Measurements from ENCODE around the gene CALHM3. TPM values are rescaled to one million over a fixed set of nuclear protein-coding genes. Genes with fewer than 3 reads are reported as not detected.

The CALHM3 gene
- total and polyA plus RNA-seq, 2 donors (not counting 3 experiments of a cell fraction or from before 2014, with no cell fraction given), result not detected

GRCh38 chr10:103440416-103440815, 38.6 kb downstream of the CALHM3 start:
- Histone ChIP-seq H3K4me1 (ENCODE audit: control insufficient read depth, extremely low read depth, insufficient read depth, low read length) (peaks cover 12% of the 10 kb centered on the region), H3K9ac (replicated peaks; ENCODE audit: extremely low read depth, insufficient read depth, low read length) (no peak overlapping the region), H3K79me2 (ENCODE audit: control insufficient read depth, insufficient read depth, low read length) (no peaks in the 10 kb centered on the region), H3K9me3 (replicated peaks; ENCODE audit: control insufficient read depth, insufficient read depth, low read length) (no peaks in the 10 kb centered on the region), H3K27me3 (ENCODE audit: control insufficient read depth in 2 of 2, insufficient read depth in 2 of 2, low read length in 2 of 2) (no peaks in the 10 kb centered on the region), H3K27ac (ENCODE audit: insufficient read depth, low read depth, low read length) (no peak overlapping the region), H3K36me3 (ENCODE audit: control insufficient read depth in 2 of 2, extremely low read depth in 1 of 2, insufficient read depth in 2 of 2, low read length in 2 of 2) (peaks cover 31 to 64% of the 10 kb centered on the region in 2 experiments), H3K9me1 (replicated peaks; ENCODE audit: control insufficient read depth, extremely low read depth, insufficient read depth, low read length) (no peaks in the 10 kb centered on the region), H3K4me3 (replicated peaks in 1 of 3; ENCODE audit: insufficient read depth in 1 of 3, low read depth in 1 of 3, low read length in 3 of 3) (no peak overlapping the region), H4K20me1 (replicated peaks; ENCODE audit: control insufficient read depth, extremely low read depth, insufficient read depth, low read length) (no peaks in the 10 kb centered on the region), H3K4me2 (ENCODE audit: insufficient read depth, low read length) (no peak overlapping the region), H2AFZ (ENCODE audit: low read depth, low read length) (no peak overlapping the region)
- dilution Hi-C loops (cut with MboI; ENCODE audit: extremely low pct_ligation_motif_present, low sequenced_read_pairs), result no loop called here
- DNase-seq (ENCODE audit: low read depth, low spot score) (no peak), FAIRE-seq (no peak)
- intact Hi-C loops (cut with micrococcal nuclease), result no loop called here
- POLR2A ChIA-PET, result no interaction called here
- TF ChIP-seq MAX (IDR thresholded peaks at IDR 0.05; ENCODE audit: insufficient read depth, insufficient read length) (no peak), POLR2AphosphoS5 (IDR thresholded peaks at IDR 0.05; ENCODE audit: insufficient read depth, low read depth, low read length) (no peak), GATA2 (IDR thresholded peaks at IDR 0.05; ENCODE audit: insufficient read depth, insufficient read length, low read depth, low read length) (no peak), FOS (IDR thresholded peaks at IDR 0.05; ENCODE audit: borderline replicate concordance, insufficient read depth, low read length) (no peak), POLR2A (IDR thresholded peaks at IDR 0.05; ENCODE audit: low read depth, low read length) (no peak), EZH2 (IDR thresholded peaks at IDR 0.05; ENCODE audit: borderline replicate concordance, low read depth, low read length, severe bottlenecking) (no peak), CTCF (IDR thresholded peaks at IDR 0.05; ENCODE audit: extremely low read depth in 1 of 2, insufficient read depth in 1 of 2, low read depth in 1 of 2, low read length in 2 of 2) (no peak), JUN (IDR thresholded peaks at IDR 0.05; ENCODE audit: borderline replicate concordance, insufficient read depth, insufficient read length, low read depth) (no peak), MYC (IDR thresholded peaks at IDR 0.05; ENCODE audit: low read depth, low read length) (no peak)
- CTCF ChIA-PET, result interaction anchor here (1.1 kb wide), 1 partner anchor 40 kb away, joined by 3 read pairs; no protein-coding TSS in a partner anchor
- BruUV-seq (replicated peaks), result no TSS peak
